Uterus (tissue), 2 donors: ENCODE data around the gene HSPA12A.

Experiments
- CTCF ChIP-seq, 4 experiments: fragments of 200-600 bp in 2 of 4; fragments of 450-650 bp in 2 of 4; sonication (generic) in 2 of 4; IDR thresholded peaks; one replicate each; pipeline ENCODE4 v1.5.1; 2016 to 2019; ENCODE audit warnings: antibody characterized with exemption in 4 of 4, mild to moderate bottlenecking in 2 of 4, moderate library complexity in 1 of 4
- POLR2A ChIP-seq, 2 donors: fragments of 450-650 bp; IDR thresholded peaks; one replicate each; pipeline ENCODE4 v1.6.1; 2016; ENCODE audit warnings: antibody characterized with exemption in 2 of 2, mild to moderate bottlenecking in 1 of 2, moderate library complexity in 1 of 2

DNA sequence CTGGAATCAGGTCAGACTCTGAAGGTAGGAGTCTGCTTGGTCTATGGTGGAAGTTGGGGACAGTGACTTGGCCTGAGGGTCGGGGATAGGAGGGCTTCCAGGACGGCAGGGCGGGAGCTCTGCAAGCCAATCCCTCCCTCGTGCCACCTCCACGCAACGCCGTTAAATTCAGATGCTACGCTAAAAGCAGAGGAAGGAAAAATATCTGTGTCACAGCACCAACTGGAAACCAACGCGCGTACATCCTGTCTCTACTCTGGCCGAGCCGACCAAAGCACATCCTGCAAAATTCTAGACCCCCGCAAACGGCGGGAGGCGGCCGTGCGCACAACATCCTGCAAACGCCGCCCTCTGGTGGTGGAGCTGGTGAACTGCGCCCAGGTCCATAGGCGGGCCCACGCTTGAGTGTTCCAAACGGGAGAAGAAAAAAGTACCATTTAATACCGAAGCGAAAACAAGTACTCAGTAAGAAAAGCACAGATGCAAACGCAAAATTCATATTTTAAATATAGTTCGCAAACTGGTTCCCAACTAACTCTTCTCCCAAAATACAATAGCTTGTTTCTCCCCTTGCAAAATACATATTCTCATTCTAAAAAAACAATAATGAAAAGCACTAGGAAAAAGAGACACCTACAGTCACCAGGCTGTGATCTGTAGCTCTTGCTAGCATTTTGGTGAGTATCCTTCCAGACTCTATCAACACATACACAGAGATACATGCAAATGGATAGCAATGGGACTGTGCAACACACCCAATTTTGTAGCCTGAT lies 45.7 kb upstream of the HSPA12A start:
- TF ChIP-seq CTCF (IDR thresholded peaks at IDR 0.05) (peak; percentile 95 to 99 (median 98)), POLR2A (IDR thresholded peaks at IDR 0.05) (no peak)
